Tongue (tissue), 2 donors: ENCODE measurements around the gene LDAF1. TPM values are rescaled to one million over a fixed set of nuclear protein-coding genes. Genes with fewer than 3 reads are reported as not detected.
A peak's percentile ranks its signal among the peaks of the same experiment; 100 is the strongest.

Experiments
- DNase-seq: peaks from one replicate; pipeline ENCODE4 v3.0.0-alpha.2; 2015
- total RNA-seq: library from RNA; depleted of rRNA; stranded (reverse); fragments of >200 nt; gene quantifications from one replicate; pipeline ENCODE4 v1.2.3, GENCODE V29; 2014

The LDAF1 gene
- total RNA-seq, 1 donor from 2014 or later = 205 TPM

GRCh38 chr16:21197112-21197511, 38.6 kb downstream of the LDAF1 start:
- no peak for DNase-seq

GRCh38 chr16:21197621-21198020, 39.1 kb downstream of the LDAF1 start:
- no peak for DNase-seq

GRCh38 chr16:21199607-21200218, 41.2 kb downstream of the LDAF1 start:
- DNase-seq = no peak

GRCh38 chr16:21203155-21203797, 44.8 kb downstream of the LDAF1 start:
- no peak for DNase-seq

- DNase-seq = no peak
These were observed 46.8 kb downstream of the LDAF1 start for GRCh38 chr16:21205303-21205702.

GRCh38 chr16:21206550-21206949, 48.1 kb downstream of the LDAF1 start:
- DNase-seq = no peak

- DNase-seq = no peak
These were observed 50.2 kb downstream of the LDAF1 start for GRCh38 chr16:21208446-21209230.

GRCh38 chr16:21211486-21211885, 53.0 kb downstream of the LDAF1 start, which contains the start of gene ZP2:
Gene ZP2 (minus strand): TSS chr16:21211574. CDS start chr16:21211547, 27 bp downstream.
- DNase-seq = no peak

- no peak for DNase-seq
These were observed 55.6 kb downstream of the LDAF1 start for GRCh38 chr16:21214086-21214485.

GRCh38 chr16:21217121-21217520, 58.6 kb downstream of the LDAF1 start:
- DNase-seq = no peak

GRCh38 chr16:21218153-21218552, 59.7 kb downstream of the LDAF1 start:
- no peak for DNase-seq

- no peak for DNase-seq
These were observed 61.1 kb downstream of the LDAF1 start for GRCh38 chr16:21219551-21219950.

- no peak for DNase-seq
These were observed 64.2 kb downstream of the LDAF1 start for GRCh38 chr16:21222495-21223337.

- no peak for DNase-seq
These were observed 65.3 kb downstream of the LDAF1 start for GRCh38 chr16:21223787-21224186.

GRCh38 chr16:21224800-21225199, 66.3 kb downstream of the LDAF1 start:
- no peak for DNase-seq

- peak; percentile 46 for DNase-seq
These were observed 68.3 kb downstream of the LDAF1 start for GRCh38 chr16:21226749-21227148.

GRCh38 chr16:21227866-21228265, 69.4 kb downstream of the LDAF1 start:
- no peak for DNase-seq

- no peak for DNase-seq
These were observed 69.9 kb downstream of the LDAF1 start for GRCh38 chr16:21228361-21228872.
